ENCODE results near the gene ALX4. TPM values are rescaled to one million over a fixed set of nuclear protein-coding genes. Genes with fewer than 3 reads are reported as not detected.

ALX4 gene
- total and polyA plus RNA-seq, 2 donors (not counting 3 experiments of a cell fraction or from before 2014, with no cell fraction given) = not detected

DNA sequence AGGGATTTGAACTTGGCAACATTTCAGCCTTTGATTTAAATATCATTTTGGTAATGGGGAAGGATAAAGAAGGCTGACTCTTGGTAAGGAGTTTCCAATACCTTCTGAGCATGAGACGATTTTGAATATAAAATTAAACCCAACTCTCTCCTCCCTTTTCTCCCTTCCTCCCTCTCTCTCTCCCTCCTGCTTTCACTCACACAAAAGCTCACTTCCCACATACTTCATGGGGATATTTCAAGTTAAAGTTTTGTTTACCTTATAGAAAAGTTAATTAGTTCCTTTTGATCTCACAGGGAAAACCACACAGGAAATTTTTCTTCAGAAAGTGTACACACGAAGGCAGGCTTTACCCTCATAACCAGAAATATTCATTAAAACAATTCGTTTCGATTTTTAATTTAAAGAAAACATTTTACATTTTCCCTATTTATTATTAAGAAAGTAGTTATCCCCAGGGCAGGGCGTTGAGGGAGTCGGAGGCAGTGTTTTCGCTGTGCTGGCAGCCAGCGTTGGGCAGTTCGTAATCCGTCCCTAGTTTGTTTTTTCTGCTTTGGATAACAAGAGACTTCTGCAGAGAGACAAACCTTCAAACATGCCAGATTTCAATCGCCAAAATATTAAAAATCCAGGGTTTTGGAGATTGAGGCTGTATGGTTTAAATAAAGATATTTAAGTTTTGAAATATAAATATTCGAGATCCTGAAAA lies 25.3 kb upstream of the ALX4 start:
- Histone ChIP-seq H3K79me2 (ENCODE audit: control insufficient read depth, insufficient read depth, low read length) (no peaks in the 10 kb centered on the region), H3K4me3 (replicated peaks in 1 of 3; ENCODE audit: insufficient read depth in 1 of 3, low read depth in 1 of 3, low read length in 3 of 3) (no peak overlapping the region), H3K9ac (replicated peaks; ENCODE audit: extremely low read depth, insufficient read depth, low read length) (no peak overlapping the region), H3K9me1 (replicated peaks; ENCODE audit: control insufficient read depth, extremely low read depth, insufficient read depth, low read length) (no peaks in the 10 kb centered on the region), H3K36me3 (ENCODE audit: control insufficient read depth in 2 of 2, extremely low read depth in 1 of 2, insufficient read depth in 2 of 2, low read length in 2 of 2) (no peaks in the 10 kb centered on the region), H3K4me1 (ENCODE audit: control insufficient read depth, extremely low read depth, insufficient read depth, low read length) (no peaks in the 10 kb centered on the region), H4K20me1 (replicated peaks; ENCODE audit: control insufficient read depth, extremely low read depth, insufficient read depth, low read length) (no peaks in the 10 kb centered on the region), H3K9me3 (replicated peaks; ENCODE audit: control insufficient read depth, insufficient read depth, low read length) (no peaks in the 10 kb centered on the region), H3K27me3 (ENCODE audit: control insufficient read depth in 2 of 2, insufficient read depth in 2 of 2, low read length in 2 of 2) (peaks cover 53 to 58% of the 10 kb centered on the region in 2 experiments), H2AFZ (ENCODE audit: low read depth, low read length) (no peak overlapping the region), H3K27ac (ENCODE audit: insufficient read depth, low read depth, low read length) (no peak overlapping the region), H3K4me2 (ENCODE audit: insufficient read depth, low read length) (no peak overlapping the region)
- ChIA-PET POLR2A (no interaction called here), CTCF (no interaction called here)
- FAIRE-seq (no peak), DNase-seq (ENCODE audit: low read depth, low spot score) (no peak)
- TF ChIP-seq EZH2 (IDR thresholded peaks at IDR 0.05; ENCODE audit: borderline replicate concordance, low read depth, low read length, severe bottlenecking) (peak; percentile 24), POLR2A (IDR thresholded peaks at IDR 0.05; ENCODE audit: low read depth, low read length) (no peak), GATA2 (IDR thresholded peaks at IDR 0.05; ENCODE audit: insufficient read depth, insufficient read length, low read depth, low read length) (no peak)
- BruUV-seq (replicated peaks) = no TSS peak
- dilution Hi-C loops (cut with MboI; ENCODE audit: extremely low pct_ligation_motif_present, low sequenced_read_pairs) (no loop called here), intact Hi-C loops (cut with micrococcal nuclease) (no loop called here)

DNA sequence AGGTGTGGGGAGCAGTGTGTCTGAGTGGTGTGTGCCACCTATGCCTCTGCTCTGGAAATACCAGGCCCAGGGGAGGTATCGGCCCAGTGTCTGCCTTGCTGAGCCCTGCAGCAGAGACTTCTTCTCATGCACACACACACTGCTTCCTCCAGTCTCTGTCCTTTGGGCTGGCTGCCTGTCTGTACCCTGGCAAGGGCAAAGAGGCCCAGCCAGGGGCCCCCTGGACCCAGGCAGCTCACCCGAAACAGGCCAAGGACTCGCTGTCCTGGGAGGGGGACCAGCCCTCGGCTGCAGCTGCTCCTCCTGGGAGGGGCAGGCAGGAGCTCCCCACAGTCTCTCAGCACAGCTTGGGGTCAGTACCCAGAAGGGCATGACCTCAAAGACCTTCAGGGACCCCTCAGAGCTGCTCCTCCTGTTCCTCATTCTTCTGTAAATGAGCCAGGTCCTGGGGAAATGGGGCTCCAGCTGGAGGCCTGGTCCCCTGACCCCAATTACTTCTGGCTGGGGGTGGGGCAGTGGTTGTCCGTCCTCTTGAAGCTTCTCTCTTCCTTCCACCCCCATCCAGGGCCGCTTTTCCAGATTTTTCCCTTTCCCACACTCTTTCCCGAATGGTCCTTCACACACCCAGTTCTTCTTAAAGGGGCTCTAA lies 24.5 kb upstream of the ALX4 start:
- no TSS peak for BruUV-seq (replicated peaks)
- Histone ChIP-seq H3K9me1 (replicated peaks; ENCODE audit: control insufficient read depth, extremely low read depth, insufficient read depth, low read length) (no peaks in the 10 kb centered on the region), H3K9ac (replicated peaks; ENCODE audit: extremely low read depth, insufficient read depth, low read length) (no peak overlapping the region), H4K20me1 (replicated peaks; ENCODE audit: control insufficient read depth, extremely low read depth, insufficient read depth, low read length) (no peaks in the 10 kb centered on the region), H3K4me3 (replicated peaks in 1 of 3; ENCODE audit: insufficient read depth in 1 of 3, low read depth in 1 of 3, low read length in 3 of 3) (no peak overlapping the region), H3K9me3 (replicated peaks; ENCODE audit: control insufficient read depth, insufficient read depth, low read length) (no peaks in the 10 kb centered on the region), H3K36me3 (ENCODE audit: control insufficient read depth in 2 of 2, extremely low read depth in 1 of 2, insufficient read depth in 2 of 2, low read length in 2 of 2) (no peaks in the 10 kb centered on the region), H3K27ac (ENCODE audit: insufficient read depth, low read depth, low read length) (no peak overlapping the region), H3K4me1 (ENCODE audit: control insufficient read depth, extremely low read depth, insufficient read depth, low read length) (no peaks in the 10 kb centered on the region), H2AFZ (ENCODE audit: low read depth, low read length) (no peak overlapping the region), H3K27me3 (ENCODE audit: control insufficient read depth in 2 of 2, insufficient read depth in 2 of 2, low read length in 2 of 2) (peaks cover 54 to 60% of the 10 kb centered on the region in 2 experiments), H3K4me2 (ENCODE audit: insufficient read depth, low read length) (no peak overlapping the region), H3K79me2 (ENCODE audit: control insufficient read depth, insufficient read depth, low read length) (no peaks in the 10 kb centered on the region)
- intact Hi-C loops (cut with micrococcal nuclease) = no loop called here
- ChIA-PET POLR2A (no interaction called here), CTCF (interaction anchor here (1.4 kb wide), 1 partner anchor 10 kb away, joined by 3 read pairs; no protein-coding TSS in a partner anchor)
- FAIRE-seq = no peak
- no peak for DNase-seq (ENCODE audit: low read depth, low spot score)
- TF ChIP-seq MYC (IDR thresholded peaks at IDR 0.05; ENCODE audit: low read depth, low read length) (no peak), GATA2 (IDR thresholded peaks at IDR 0.05; ENCODE audit: insufficient read depth, insufficient read length, low read depth, low read length) (no peak), EZH2 (IDR thresholded peaks at IDR 0.05; ENCODE audit: borderline replicate concordance, low read depth, low read length, severe bottlenecking) (no peak), JUN (IDR thresholded peaks at IDR 0.05; ENCODE audit: borderline replicate concordance, insufficient read depth, insufficient read length, low read depth) (no peak), FOS (IDR thresholded peaks at IDR 0.05; ENCODE audit: borderline replicate concordance, insufficient read depth, low read length) (no peak), POLR2A (IDR thresholded peaks at IDR 0.05; ENCODE audit: low read depth, low read length) (no peak)
- TF ChIP-seq, protein P1, sequence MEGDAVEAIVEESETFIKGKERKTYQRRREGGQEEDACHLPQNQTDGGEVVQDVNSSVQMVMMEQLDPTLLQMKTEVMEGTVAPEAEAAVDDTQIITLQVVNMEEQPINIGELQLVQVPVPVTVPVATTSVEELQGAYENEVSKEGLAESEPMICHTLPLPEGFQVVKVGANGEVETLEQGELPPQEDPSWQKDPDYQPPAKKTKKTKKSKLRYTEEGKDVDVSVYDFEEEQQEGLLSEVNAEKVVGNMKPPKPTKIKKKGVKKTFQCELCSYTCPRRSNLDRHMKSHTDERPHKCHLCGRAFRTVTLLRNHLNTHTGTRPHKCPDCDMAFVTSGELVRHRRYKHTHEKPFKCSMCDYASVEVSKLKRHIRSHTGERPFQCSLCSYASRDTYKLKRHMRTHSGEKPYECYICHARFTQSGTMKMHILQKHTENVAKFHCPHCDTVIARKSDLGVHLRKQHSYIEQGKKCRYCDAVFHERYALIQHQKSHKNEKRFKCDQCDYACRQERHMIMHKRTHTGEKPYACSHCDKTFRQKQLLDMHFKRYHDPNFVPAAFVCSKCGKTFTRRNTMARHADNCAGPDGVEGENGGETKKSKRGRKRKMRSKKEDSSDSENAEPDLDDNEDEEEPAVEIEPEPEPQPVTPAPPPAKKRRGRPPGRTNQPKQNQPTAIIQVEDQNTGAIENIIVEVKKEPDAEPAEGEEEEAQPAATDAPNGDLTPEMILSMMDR (IDR thresholded peaks at IDR 0.05; ENCODE audit: extremely low read depth in 1 of 2, insufficient read depth in 1 of 2, low read depth in 1 of 2, low read length in 2 of 2) = no peak
- TF ChIP-seq, protein P2, sequence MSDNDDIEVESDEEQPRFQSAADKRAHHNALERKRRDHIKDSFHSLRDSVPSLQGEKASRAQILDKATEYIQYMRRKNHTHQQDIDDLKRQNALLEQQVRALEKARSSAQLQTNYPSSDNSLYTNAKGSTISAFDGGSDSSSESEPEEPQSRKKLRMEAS (IDR thresholded peaks at IDR 0.05; ENCODE audit: insufficient read depth, insufficient read length) = no peak
- dilution Hi-C loops (cut with MboI; ENCODE audit: extremely low pct_ligation_motif_present, low sequenced_read_pairs) = no loop called here

Measured in endothelial cell of umbilical vein (primary cell).